DOHH2 (cell line): ENCODE results near the gene CWC15.

Experiments
- CTCF ChIP-seq: fragments of 200-600 bp; sonication (generic); IDR thresholded peaks from one replicate; pipeline ENCODE4 v1.5.1; 2014; ENCODE audit warnings: antibody characterized with exemption, mild to moderate bottlenecking, low read depth, low read length; ENCODE audit not compliant: poor library complexity, severe bottlenecking
- EZH2phosphoT487 ChIP-seq: fragments of 200-600 bp; sonication (generic); IDR thresholded peaks from 2 replicates; pipeline ENCODE4 v1.6.1; 2017; ENCODE audit warnings: borderline replicate concordance, mild to moderate bottlenecking, antibody characterized with exemption, low read length, moderate library complexity, mixed read lengths

- TF ChIP-seq CTCF (no peak), EZH2phosphoT487 (no peak)
Measured at GRCh38 chr11:94923004-94923334, 50.4 kb downstream of the CWC15 start.
